Keratinocyte (primary cell): ENCODE data around the gene ZNF474. TPM values are rescaled to one million over a fixed set of nuclear protein-coding genes. Genes with fewer than 3 reads are reported as not detected.

Source experiments
- DNase-seq: peaks from one replicate; pipeline ENCODE4 v3.0.0-alpha.2; 2011; ENCODE audit warnings: low read depth, missing footprints, low spot score
- FAIRE-seq: peaks from 2 replicates; lab custom pipeline; 2011; peaks lifted over from hg19 to GRCh38; lab: Jason Lieb, UNC
- H2AFZ ChIP-seq: 2 replicates; pipeline ENCODE4 v1.6.0; 2012; ENCODE audit warnings: low read length, control low read depth, inconsistent platforms; ENCODE audit not compliant: control insufficient read depth
- H3K27ac ChIP-seq: 2 replicates; pipeline ENCODE4 v1.5.1; 2011; ENCODE audit warnings: low read length; ENCODE audit not compliant: control insufficient read depth, insufficient read depth
- H3K27me3 ChIP-seq: 3 replicates; pipeline ENCODE4 v1.6.0; 2011; ENCODE audit warnings: low read length; ENCODE audit not compliant: control insufficient read depth, insufficient read depth; ENCODE audit errors: extremely low read depth
- H3K36me3 ChIP-seq, 2 experiments: 2 replicates in 1 of 2; 3 replicates in 1 of 2; pipeline ENCODE4 v1.5.1; 2011; ENCODE audit warnings: low read length in 2 of 2, mild to moderate bottlenecking in 1 of 2; ENCODE audit not compliant: control insufficient read depth in 2 of 2, insufficient read depth in 2 of 2; ENCODE audit errors: extremely low read depth in 1 of 2
- H3K4me1 ChIP-seq: 3 replicates; pipeline ENCODE4 v1.5.1; 2011; ENCODE audit warnings: low read length; ENCODE audit not compliant: control insufficient read depth, insufficient read depth; ENCODE audit errors: extremely low read depth
- H3K4me2 ChIP-seq: 3 replicates; pipeline ENCODE4 v1.6.0; 2011; ENCODE audit warnings: low read depth, low read length; ENCODE audit not compliant: control insufficient read depth, insufficient read depth; ENCODE audit errors: extremely low read depth
- H3K4me3 ChIP-seq, 3 experiments: fragments of 200-600 bp in 1 of 3; sonication (generic) in 1 of 3; 2 replicates in 2 of 3; 3 replicates in 1 of 3; pipeline ENCODE4 v1.5.1; 2011 to 2016; ENCODE audit warnings: low read length in 3 of 3, mild to moderate bottlenecking in 3 of 3, control low read depth in 2 of 3, inconsistent platforms in 1 of 3, low read depth in 1 of 3, mixed read lengths in 1 of 3, mixed run types in 1 of 3, moderate library complexity in 1 of 3; ENCODE audit not compliant: control insufficient read depth in 2 of 3, insufficient read depth in 2 of 3; ENCODE audit errors: extremely low read depth in 1 of 3
- H3K79me2 ChIP-seq: 2 replicates; pipeline ENCODE4 v1.6.0; 2012; ENCODE audit warnings: low read length; ENCODE audit not compliant: control insufficient read depth, insufficient read depth
- H3K9ac ChIP-seq: 3 replicates; pipeline ENCODE4 v1.6.0; 2011; ENCODE audit warnings: low read length; ENCODE audit not compliant: control insufficient read depth, insufficient read depth; ENCODE audit errors: extremely low read depth
- H3K9me1 ChIP-seq: 3 replicates; pipeline ENCODE4 v1.6.0; 2011; ENCODE audit warnings: low read length; ENCODE audit not compliant: control insufficient read depth, insufficient read depth; ENCODE audit errors: extremely low read depth
- H3K9me3 ChIP-seq: 2 replicates; pipeline ENCODE4 v1.5.1; 2012; ENCODE audit warnings: low read depth, low read length; ENCODE audit not compliant: control insufficient read depth
- H4K20me1 ChIP-seq: 3 replicates; pipeline ENCODE4 v1.6.0; 2011; ENCODE audit warnings: low read length; ENCODE audit not compliant: control insufficient read depth, insufficient read depth; ENCODE audit errors: extremely low read depth
- EZH2 ChIP-seq: IDR thresholded peaks from one replicate; pipeline ENCODE4 v1.6.1; 2012; ENCODE audit warnings: inconsistent platforms, mild to moderate bottlenecking, low read length, moderate library complexity
- dilution Hi-C: fragments of 300-500 bp; cut with MboI; formaldehyde crosslinking; loops from one replicate; pipeline ENCODE4 v1.7.0; 2020; ENCODE audit warnings: low sequenced_read_pairs; ENCODE audit not compliant: extremely low pct_ligation_motif_present
- polyA plus RNA-seq, 5 experiments: library from polyadenylated mRNA; depleted of rRNA in 3 of 5; stranded (reverse) in 3 of 5; stranded (forward) in 1 of 5; unstranded in 1 of 5; fragments of >200 nt; gene quantifications; 1 replicate in 1 of 5; 2 replicates in 3 of 5; 3 replicates in 1 of 5; pipeline versions ENCODE4 v1.2.1 to v1.2.3, GENCODE V29; 2011 to 2012; ENCODE audit warnings: missing spikeins in 2 of 5, low read depth in 1 of 5, low replicate concordance in 1 of 5
- TF ChIP-seq, protein P1 (sequence below), 3 experiments: IDR thresholded peaks in 1 of 3; conservative IDR thresholded peaks in 1 of 3; optimal IDR thresholded peaks in 1 of 3; 2 replicates in 2 of 3; 3 replicates in 1 of 3; pipeline versions ENCODE3 to v1.5.1; 2011; ENCODE audit warnings: low read length in 3 of 3, mild to moderate bottlenecking in 3 of 3, moderate library complexity in 2 of 3, control low read depth in 1 of 3, inconsistent platforms in 1 of 3; ENCODE audit not compliant: insufficient read depth in 2 of 3; ENCODE audit errors: extremely low read depth in 1 of 3

Gene ZNF474
- polyA plus RNA-seq, 1 donor (not counting 4 experiments of a cell fraction or from before 2014, with no cell fraction given): 0.05 TPM

DNA sequence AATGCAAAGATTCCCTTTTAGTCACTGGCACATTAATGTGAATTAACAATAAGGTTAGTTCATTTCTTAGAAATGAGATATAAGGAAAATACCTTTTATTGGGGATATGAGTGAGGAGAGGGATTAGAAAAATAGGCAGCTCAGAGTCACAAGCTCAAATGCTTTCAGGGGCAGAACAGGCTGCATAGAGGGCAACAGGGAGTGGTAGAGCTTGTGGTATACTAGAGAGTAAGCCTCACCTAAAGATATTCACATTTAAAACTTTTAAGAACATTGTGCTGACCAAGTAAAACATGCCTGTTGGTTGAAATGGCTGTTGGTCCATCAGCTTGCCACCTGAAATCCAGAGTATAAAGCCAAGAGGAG, 34.7 kb downstream of the ZNF474 start:
- dilution Hi-C loops: no loop called here
- Histone ChIP-seq H3K79me2 (no peaks in the 10 kb centered on the region), H3K4me3 (no peak overlapping the region), H3K36me3 (no peaks in the 10 kb centered on the region), H2AFZ (no peak overlapping the region), H3K9me3 (no peaks in the 10 kb centered on the region), H4K20me1 (no peaks in the 10 kb centered on the region), H3K27ac (peak overlapping the region; percentile 89), H3K27me3 (no peaks in the 10 kb centered on the region), H3K4me2 (peak overlapping the region; percentile 78), H3K9ac (peak overlapping the region; percentile 61), H3K4me1 (peaks cover 31% of the 10 kb centered on the region), H3K9me1 (no peaks in the 10 kb centered on the region)
- no peak for FAIRE-seq
- DNase-seq: no peak
- TF ChIP-seq, protein P1, sequence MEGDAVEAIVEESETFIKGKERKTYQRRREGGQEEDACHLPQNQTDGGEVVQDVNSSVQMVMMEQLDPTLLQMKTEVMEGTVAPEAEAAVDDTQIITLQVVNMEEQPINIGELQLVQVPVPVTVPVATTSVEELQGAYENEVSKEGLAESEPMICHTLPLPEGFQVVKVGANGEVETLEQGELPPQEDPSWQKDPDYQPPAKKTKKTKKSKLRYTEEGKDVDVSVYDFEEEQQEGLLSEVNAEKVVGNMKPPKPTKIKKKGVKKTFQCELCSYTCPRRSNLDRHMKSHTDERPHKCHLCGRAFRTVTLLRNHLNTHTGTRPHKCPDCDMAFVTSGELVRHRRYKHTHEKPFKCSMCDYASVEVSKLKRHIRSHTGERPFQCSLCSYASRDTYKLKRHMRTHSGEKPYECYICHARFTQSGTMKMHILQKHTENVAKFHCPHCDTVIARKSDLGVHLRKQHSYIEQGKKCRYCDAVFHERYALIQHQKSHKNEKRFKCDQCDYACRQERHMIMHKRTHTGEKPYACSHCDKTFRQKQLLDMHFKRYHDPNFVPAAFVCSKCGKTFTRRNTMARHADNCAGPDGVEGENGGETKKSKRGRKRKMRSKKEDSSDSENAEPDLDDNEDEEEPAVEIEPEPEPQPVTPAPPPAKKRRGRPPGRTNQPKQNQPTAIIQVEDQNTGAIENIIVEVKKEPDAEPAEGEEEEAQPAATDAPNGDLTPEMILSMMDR (optimal IDR thresholded peaks at IDR 0.05 in 1 of 3, IDR thresholded peaks at IDR 0.05 in 1 of 3, conservative IDR thresholded peaks at IDR 0.05 in 1 of 3; ENCODE audit: extremely low read depth in 1 of 3, insufficient read depth in 2 of 3, low read length in 3 of 3): no peak
- TF ChIP-seq EZH2: no peak

GRCh38 chr5:122164831-122165558, 35.6 kb downstream of the ZNF474 start:
- Histone ChIP-seq H3K4me1 (peaks cover 31% of the 10 kb centered on the region), H2AFZ (no peak overlapping the region), H3K36me3 (no peaks in the 10 kb centered on the region), H4K20me1 (no peaks in the 10 kb centered on the region), H3K4me2 (no peak overlapping the region), H3K27ac (peak overlapping the region; percentile 89), H3K27me3 (no peaks in the 10 kb centered on the region), H3K9me3 (no peaks in the 10 kb centered on the region), H3K9me1 (no peaks in the 10 kb centered on the region), H3K79me2 (no peaks in the 10 kb centered on the region), H3K4me3 (no peak overlapping the region), H3K9ac (peak overlapping the region; percentile 61)
- DNase-seq: no peak
- TF ChIP-seq, protein P1 (optimal IDR thresholded peaks at IDR 0.05 in 1 of 3, IDR thresholded peaks at IDR 0.05 in 1 of 3, conservative IDR thresholded peaks at IDR 0.05 in 1 of 3; ENCODE audit: extremely low read depth in 1 of 3, insufficient read depth in 2 of 3, low read length in 3 of 3): no peak
- no peak for TF ChIP-seq EZH2
- FAIRE-seq: no peak
- dilution Hi-C loops: no loop called here
